Body of pancreas (tissue), 4 donors: ENCODE measurements around the gene RAB8A.

ENCODE experiments used
- CTCF ChIP-seq, 7 experiments: fragments of 450-650 bp in 4 of 7; fragments of 200-600 bp in 3 of 7; sonication (generic) in 3 of 7; IDR thresholded peaks; one replicate each; pipeline ENCODE4 v1.5.1; 2016 to 2019; ENCODE audit warnings: antibody characterized with exemption in 7 of 7
- POLR2A ChIP-seq, 3 donors: fragments of 450-650 bp; IDR thresholded peaks; one replicate each; pipeline ENCODE4 v1.6.1; 2016; ENCODE audit warnings: antibody characterized with exemption in 3 of 3, mild to moderate bottlenecking in 2 of 3

GRCh38 chr19:16087940-16088339 is 23.7 kb upstream of the RAB8A start:
- TF ChIP-seq POLR2A (IDR thresholded peaks at IDR 0.05) (no peak), CTCF (IDR thresholded peaks at IDR 0.05) (no peak)
